ENCODE results near the gene RNF150. TPM values are rescaled to one million over a fixed set of nuclear protein-coding genes. Genes with fewer than 3 reads are reported as not detected.

The RNF150 gene
- polyA plus RNA-seq, 1 donor from 2014 or later, result 15.3 TPM

- no peaks in the 10 kb centered on the region for H3K79me2 ChIP-seq (replicated peaks; ENCODE audit: insufficient read depth, low read length)
- H3K27me3 ChIP-seq (ENCODE audit: insufficient read depth, low read depth, low read length), result no peaks in the 10 kb centered on the region
- no peaks in the 10 kb centered on the region for H3K9me2 ChIP-seq (ENCODE audit: insufficient read depth, low read length)
- no peak overlapping the region for H3K4me3 ChIP-seq (ENCODE audit: low read length)
- H3K4me2 ChIP-seq (ENCODE audit: low read length), result no peak overlapping the region
- H3F3A ChIP-seq (ENCODE audit: insufficient read depth, low read length, poor library complexity, severe bottlenecking), result no peaks in the 10 kb centered on the region
- H2AFZ ChIP-seq (ENCODE audit: low read depth, low read length), result no peak overlapping the region
- H3K36me3 ChIP-seq (ENCODE audit: insufficient read depth, low read length), result no peaks in the 10 kb centered on the region
- no peaks in the 10 kb centered on the region for H3K9me3 ChIP-seq (ENCODE audit: low read length)
- TF ChIP-seq SMC3 (conservative IDR thresholded peaks at IDR 0.05; ENCODE audit: poor library complexity) (no peak), EZH2 (IDR thresholded peaks at IDR 0.05; ENCODE audit: borderline replicate concordance, insufficient read depth, low read length, poor library complexity, severe bottlenecking) (no peak), RAD21 (conservative IDR thresholded peaks at IDR 0.05) (no peak), MXI1 (conservative IDR thresholded peaks at IDR 0.05; ENCODE audit: poor library complexity, severe bottlenecking) (no peak), REST (IDR thresholded peaks at IDR 0.05; ENCODE audit: borderline replicate concordance) (no peak), POLR2AphosphoS5 (IDR thresholded peaks at IDR 0.05) (no peak), CTCF (IDR thresholded peaks at IDR 0.05; ENCODE audit: poor library complexity, severe bottlenecking) (no peak), TAF1 (IDR thresholded peaks at IDR 0.05; ENCODE audit: low read depth) (no peak), EP300 (conservative IDR thresholded peaks at IDR 0.05; ENCODE audit: poor library complexity, severe bottlenecking) (no peak)
- H3K9ac ChIP-seq (ENCODE audit: low read length), result no peak overlapping the region
- H4K20me1 ChIP-seq (ENCODE audit: insufficient read depth), result no peaks in the 10 kb centered on the region
- no peak overlapping the region for H3K27ac ChIP-seq (ENCODE audit: low read length)
Observed at GRCh38 chr4:140818433-140818832, 314.8 kb downstream of the RNF150 start.

GRCh38 chr4:140816806-140817510 lies 316.3 kb downstream of the RNF150 start:
- no peaks in the 10 kb centered on the region for H3K36me3 ChIP-seq (ENCODE audit: insufficient read depth, low read length)
- no peak overlapping the region for H3K9ac ChIP-seq (ENCODE audit: low read length)
- H3K27ac ChIP-seq (ENCODE audit: low read length), result no peak overlapping the region
- no peaks in the 10 kb centered on the region for H4K20me1 ChIP-seq (ENCODE audit: insufficient read depth)
- TF ChIP-seq EZH2 (IDR thresholded peaks at IDR 0.05; ENCODE audit: borderline replicate concordance, insufficient read depth, low read length, poor library complexity, severe bottlenecking) (no peak), REST (IDR thresholded peaks at IDR 0.05; ENCODE audit: borderline replicate concordance) (no peak), RAD21 (conservative IDR thresholded peaks at IDR 0.05) (no peak), MXI1 (conservative IDR thresholded peaks at IDR 0.05; ENCODE audit: poor library complexity, severe bottlenecking) (no peak), SMC3 (conservative IDR thresholded peaks at IDR 0.05; ENCODE audit: poor library complexity) (no peak), POLR2AphosphoS5 (IDR thresholded peaks at IDR 0.05) (no peak), TAF1 (IDR thresholded peaks at IDR 0.05; ENCODE audit: low read depth) (no peak), CTCF (IDR thresholded peaks at IDR 0.05; ENCODE audit: poor library complexity, severe bottlenecking) (no peak), EP300 (conservative IDR thresholded peaks at IDR 0.05; ENCODE audit: poor library complexity, severe bottlenecking) (no peak)
- H3K9me2 ChIP-seq (ENCODE audit: insufficient read depth, low read length), result no peaks in the 10 kb centered on the region
- no peaks in the 10 kb centered on the region for H3K79me2 ChIP-seq (replicated peaks; ENCODE audit: insufficient read depth, low read length)
- no peaks in the 10 kb centered on the region for H3K27me3 ChIP-seq (ENCODE audit: insufficient read depth, low read depth, low read length)
- no peaks in the 10 kb centered on the region for H3K9me3 ChIP-seq (ENCODE audit: low read length)
- no peak overlapping the region for H2AFZ ChIP-seq (ENCODE audit: low read depth, low read length)
- H3K4me3 ChIP-seq (ENCODE audit: low read length), result no peak overlapping the region
- H3F3A ChIP-seq (ENCODE audit: insufficient read depth, low read length, poor library complexity, severe bottlenecking), result no peaks in the 10 kb centered on the region
- no peak overlapping the region for H3K4me2 ChIP-seq (ENCODE audit: low read length)

All from neural cell (in vitro differentiated cells).